Endothelial cell (in vitro differentiated cells): ENCODE results near the gene VAV2. TPM values are rescaled to one million over a fixed set of nuclear protein-coding genes. Genes with fewer than 3 reads are reported as not detected.

Source experiments
- DNase-seq: peaks from one replicate; pipeline ENCODE4 v3.0.0; 2021; ENCODE audit warnings: low spot score
- H3K27ac Mint-ChIP-seq: one replicate; pipeline ENCODE4 v1.8.0; 2021; ENCODE audit warnings: mixed read lengths, inconsistent platforms; ENCODE audit not compliant: unreplicated experiment
- H3K27me3 Mint-ChIP-seq: one replicate; pipeline ENCODE4 v1.8.0; 2021; ENCODE audit warnings: mild to moderate bottlenecking, moderate library complexity, mixed read lengths, inconsistent platforms; ENCODE audit not compliant: unreplicated experiment
- H3K36me3 Mint-ChIP-seq: one replicate; pipeline ENCODE4 v1.8.0; 2021; ENCODE audit warnings: mild to moderate bottlenecking, low read depth, mixed read lengths, inconsistent platforms; ENCODE audit not compliant: unreplicated experiment
- H3K4me1 Mint-ChIP-seq: one replicate; pipeline ENCODE4 v1.8.0; 2021; ENCODE audit warnings: mild to moderate bottlenecking, mixed read lengths, inconsistent platforms; ENCODE audit not compliant: unreplicated experiment
- H3K4me3 Mint-ChIP-seq: one replicate; pipeline ENCODE4 v1.8.0; 2021; ENCODE audit warnings: mild to moderate bottlenecking, mixed read lengths, inconsistent platforms; ENCODE audit not compliant: unreplicated experiment
- H3K9me3 Mint-ChIP-seq: one replicate; pipeline ENCODE4 v1.8.0; 2021; ENCODE audit warnings: mixed read lengths, inconsistent platforms; ENCODE audit not compliant: unreplicated experiment
- CTCF ChIP-seq: fragments of 200-600 bp; sonication (generic); IDR thresholded peaks from one replicate; pipeline ENCODE4 v1.5.0; 2021; ENCODE audit warnings: antibody characterized with exemption; ENCODE audit not compliant: unreplicated experiment
- total RNA-seq: library from RNA; stranded (reverse); fragmentation: NEBNext Ultra II Directional; extraction: Animal tissue kit (Norgen Biotek cat#: 25700); gene quantifications from one replicate; pipeline ENCODE4 v1.2.1, GENCODE V29; 2021; ENCODE audit not compliant: unreplicated experiment

Gene VAV2
- total RNA-seq, 1 donor from 2014 or later, result 27.2 TPM

- Mint-ChIP-seq H3K27ac (no peak overlapping the region), H3K9me3 (no peaks in the 10 kb centered on the region), H3K27me3 (peaks cover 11% of the 10 kb centered on the region), H3K36me3 (peaks cover 6% of the 10 kb centered on the region), H3K4me1 (peaks cover 19% of the 10 kb centered on the region), H3K4me3 (no peak overlapping the region)
- TF ChIP-seq CTCF, result no peak
- no peak for DNase-seq
These were observed 77.4 kb downstream of the VAV2 start for GRCh38 chr9:133914442-133915342.

- no peak for DNase-seq
- H3K4me1 Mint-ChIP-seq, result peaks cover 17% of the 10 kb centered on the region
- H3K9me3 Mint-ChIP-seq, result no peaks in the 10 kb centered on the region
- TF ChIP-seq CTCF, result no peak
- H3K27ac Mint-ChIP-seq, result no peak overlapping the region
- no peak overlapping the region for H3K4me3 Mint-ChIP-seq
- H3K27me3 Mint-ChIP-seq, result peaks cover 10% of the 10 kb centered on the region
- peaks cover 6% of the 10 kb centered on the region for H3K36me3 Mint-ChIP-seq
These were observed 78.4 kb downstream of the VAV2 start for GRCh38 chr9:133913571-133914369.

DNA sequence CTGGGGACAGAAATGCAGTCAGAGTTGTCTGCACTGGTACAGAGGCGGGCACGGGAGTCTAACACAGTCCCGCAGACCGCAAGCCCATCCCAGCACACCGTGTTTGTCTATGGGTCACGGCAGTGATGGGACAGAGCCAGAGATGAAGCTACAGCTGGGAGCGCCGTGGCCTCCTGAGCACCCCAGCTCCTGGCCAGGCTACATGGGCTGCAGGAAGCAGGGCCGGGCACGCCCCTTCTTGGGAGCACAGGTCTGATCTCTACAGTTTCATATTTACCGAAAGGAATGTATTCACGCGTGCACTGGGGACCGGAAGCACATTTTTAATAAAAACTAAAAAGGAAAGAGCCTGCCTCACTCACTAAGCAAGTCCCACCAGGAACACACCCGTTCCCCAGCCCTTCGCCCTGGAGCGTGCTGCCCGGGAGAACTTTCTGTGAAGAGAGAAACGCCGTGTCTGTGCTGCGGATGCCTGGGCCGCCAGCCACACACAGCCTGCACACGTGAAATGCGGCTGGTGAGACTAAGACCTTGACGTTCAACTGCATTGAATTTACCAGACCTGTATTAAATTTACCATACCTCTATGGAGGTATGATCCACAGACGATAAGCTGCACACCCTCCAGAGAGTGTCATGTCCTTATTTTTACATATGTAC, 81.1 kb downstream of the VAV2 start:
- H3K9me3 Mint-ChIP-seq, result no peaks in the 10 kb centered on the region
- H3K27ac Mint-ChIP-seq, result no peak overlapping the region
- no peak for TF ChIP-seq CTCF
- H3K4me1 Mint-ChIP-seq, result peaks cover 16% of the 10 kb centered on the region
- peaks cover 12% of the 10 kb centered on the region for H3K27me3 Mint-ChIP-seq
- DNase-seq, result no peak
- no peak overlapping the region for H3K4me3 Mint-ChIP-seq
- peaks cover 6% of the 10 kb centered on the region for H3K36me3 Mint-ChIP-seq

- no peak for DNase-seq
- Mint-ChIP-seq H3K9me3 (no peaks in the 10 kb centered on the region), H3K4me1 (no peaks in the 10 kb centered on the region), H3K4me3 (no peak overlapping the region), H3K27ac (no peak overlapping the region), H3K36me3 (no peaks in the 10 kb centered on the region), H3K27me3 (peaks cover 6% of the 10 kb centered on the region)
- no peak for TF ChIP-seq CTCF
These were observed 84.9 kb downstream of the VAV2 start for GRCh38 chr9:133906932-133907910.
